Smooth muscle cell (in vitro differentiated cells): ENCODE data around the gene ITIH1. TPM values are rescaled to one million over a fixed set of nuclear protein-coding genes. Genes with fewer than 3 reads are reported as not detected.

Source experiments
- DNase-seq: peaks from one replicate; lab custom pipeline; 2025; ENCODE audit not compliant: unreplicated experiment; lab: John Stamatoyannopoulos, UW
- H2AFZ ChIP-seq: fragments of 200-600 bp; sonication (generic); 2 replicates; pipeline ENCODE4 v1.6.0; 2016; ENCODE audit warnings: antibody characterized with exemption, low read depth, mild to moderate bottlenecking
- H3F3A ChIP-seq: fragments of 200-600 bp; sonication (generic); 2 replicates; pipeline ENCODE4 v1.6.0; 2017; ENCODE audit warnings: antibody characterized with exemption, low read depth
- H3K27ac ChIP-seq: fragments of 200-600 bp; sonication (generic); 2 replicates; pipeline ENCODE4 v1.5.1; 2016; ENCODE audit warnings: low read depth, mild to moderate bottlenecking
- H3K27me3 ChIP-seq: fragments of 200-600 bp; sonication (generic); 2 replicates; pipeline ENCODE4 v1.6.1; 2016; ENCODE audit warnings: low read depth, mild to moderate bottlenecking
- H3K36me3 ChIP-seq: fragments of 200-600 bp; sonication (generic); 2 replicates; pipeline ENCODE4 v1.5.1; 2016; ENCODE audit warnings: low read depth
- H3K4me1 ChIP-seq: fragments of 200-600 bp; sonication (generic); 2 replicates; pipeline ENCODE4 v1.5.1; 2016; ENCODE audit warnings: low read depth
- H3K4me2 ChIP-seq: fragments of 200-600 bp; sonication (generic); 2 replicates; pipeline ENCODE4 v1.6.0; 2016; ENCODE audit warnings: mild to moderate bottlenecking
- H3K4me3 ChIP-seq: fragments of 200-600 bp; sonication (generic); 2 replicates; pipeline ENCODE4 v1.5.1; 2016; ENCODE audit warnings: mild to moderate bottlenecking
- H3K79me2 ChIP-seq: fragments of 200-600 bp; sonication (generic); 2 replicates; pipeline ENCODE4 v1.6.0; 2016; ENCODE audit warnings: low read depth, mild to moderate bottlenecking
- H3K9ac ChIP-seq: fragments of 200-600 bp; sonication (generic); 2 replicates; pipeline ENCODE4 v1.6.0; 2016; ENCODE audit warnings: low read depth
- H3K9me3 ChIP-seq: fragments of 200-600 bp; sonication (generic); replicated peaks from 2 replicates; pipeline ENCODE4 v1.5.1; 2016; ENCODE audit warnings: low read depth
- H4K20me1 ChIP-seq: fragments of 200-600 bp; sonication (generic); 2 replicates; pipeline ENCODE4 v1.6.0; 2016; ENCODE audit warnings: low read depth
- CTCF ChIP-seq: fragments of 200-600 bp; sonication (generic); IDR thresholded peaks from 2 replicates; pipeline ENCODE4 v1.5.1; 2017; ENCODE audit warnings: borderline replicate concordance, mild to moderate bottlenecking, antibody characterized with exemption; ENCODE audit not compliant: insufficient read depth, poor library complexity, severe bottlenecking
- WGBS: methylation state at CpG from one replicate; pipeline ENCODE4 v1.1.7; 2016; ENCODE audit warnings: low lambda C conversion rate; 5-methylcytosine and 5-hydroxymethylcytosine counted together
- polyA plus RNA-seq: library from polyadenylated mRNA; unstranded; fragments of >200 nt; fragmentation: Nextera tagmentation; extraction: Ambion mirVana; gene quantifications from 2 replicates; pipeline ENCODE4 v1.2.1, GENCODE V29; 2016
- total RNA-seq: library from RNA; depleted of rRNA; stranded (reverse); fragments of >200 nt; gene quantifications from 2 replicates; pipeline ENCODE4 v1.2.3, GENCODE V29; 2014

ITIH1 gene
- total and polyA plus RNA-seq, 2 experiments from 2014 or later = not detected

GRCh38 chr3:52783211-52783555 lies 5.8 kb downstream of the ITIH1 start:
- Histone ChIP-seq H3K27ac (no peak overlapping the region), H2AFZ (no peak overlapping the region), H3K79me2 (no peaks in the 10 kb centered on the region), H3K4me2 (no peak overlapping the region), H3K27me3 (peaks cover 28% of the 10 kb centered on the region), H3K4me3 (no peak overlapping the region), H3K9me3 (no peaks in the 10 kb centered on the region), H4K20me1 (no peaks in the 10 kb centered on the region), H3K9ac (no peak overlapping the region), H3F3A (no peaks in the 10 kb centered on the region), H3K36me3 (no peaks in the 10 kb centered on the region), H3K4me1 (no peaks in the 10 kb centered on the region)
- TF ChIP-seq CTCF = no peak
- no peak for DNase-seq
- 92% methylated on average over 3 of the region's 3 CpGs for WGBS

- Histone ChIP-seq H3F3A (no peaks in the 10 kb centered on the region), H4K20me1 (no peaks in the 10 kb centered on the region), H3K4me2 (no peak overlapping the region), H3K9ac (no peak overlapping the region), H3K27me3 (peaks cover 28% of the 10 kb centered on the region), H3K27ac (no peak overlapping the region), H2AFZ (no peak overlapping the region), H3K4me1 (no peaks in the 10 kb centered on the region), H3K79me2 (no peaks in the 10 kb centered on the region), H3K9me3 (no peaks in the 10 kb centered on the region), H3K4me3 (no peak overlapping the region), H3K36me3 (no peaks in the 10 kb centered on the region)
- DNase-seq = no peak
- TF ChIP-seq CTCF = no peak
- WGBS = 83% methylated on average over 18 of the region's 18 CpGs
Measured at GRCh38 chr3:52784021-52784621, 6.7 kb downstream of the ITIH1 start.

GRCh38 chr3:52784931-52785590 lies 7.7 kb downstream of the ITIH1 start:
- no peaks in the 10 kb centered on the region for H3F3A ChIP-seq
- no peaks in the 10 kb centered on the region for H3K36me3 ChIP-seq
- H3K4me3 ChIP-seq = no peak overlapping the region
- H3K27me3 ChIP-seq = peaks cover 28% of the 10 kb centered on the region
- H3K9me3 ChIP-seq = no peaks in the 10 kb centered on the region
- 82% methylated on average over 5 of the region's 5 CpGs for WGBS
- no peak for DNase-seq
- no peaks in the 10 kb centered on the region for H3K4me1 ChIP-seq
- no peaks in the 10 kb centered on the region for H3K79me2 ChIP-seq
- H3K4me2 ChIP-seq = no peak overlapping the region
- no peak overlapping the region for H2AFZ ChIP-seq
- no peak overlapping the region for H3K9ac ChIP-seq
- TF ChIP-seq CTCF = no peak
- no peaks in the 10 kb centered on the region for H4K20me1 ChIP-seq
- no peak overlapping the region for H3K27ac ChIP-seq
